Measurements from ENCODE around the gene CES2. TPM values are rescaled to one million over a fixed set of nuclear protein-coding genes. Genes with fewer than 3 reads are reported as not detected.
A peak's percentile ranks its signal among the peaks of the same experiment; 100 is the strongest.
"Not testable (repeated sequence)": the region's sequence is repeated elsewhere in the genome, so short reads cannot be mapped to it uniquely, and the experiment has no call there.

CES2 gene
- total RNA-seq, 1 experiment from 2014 or later: 29.7 TPM

GRCh38 chr16:66943426-66944053, 8.2 kb downstream of the CES2 start:
- POLR2A ChIA-PET: interaction anchor here (0.6 to 0.7 kb wide), 2 partner anchors 10 to 73 kb away, joined by 4 read pairs; no protein-coding TSS in a partner anchor

DNA sequence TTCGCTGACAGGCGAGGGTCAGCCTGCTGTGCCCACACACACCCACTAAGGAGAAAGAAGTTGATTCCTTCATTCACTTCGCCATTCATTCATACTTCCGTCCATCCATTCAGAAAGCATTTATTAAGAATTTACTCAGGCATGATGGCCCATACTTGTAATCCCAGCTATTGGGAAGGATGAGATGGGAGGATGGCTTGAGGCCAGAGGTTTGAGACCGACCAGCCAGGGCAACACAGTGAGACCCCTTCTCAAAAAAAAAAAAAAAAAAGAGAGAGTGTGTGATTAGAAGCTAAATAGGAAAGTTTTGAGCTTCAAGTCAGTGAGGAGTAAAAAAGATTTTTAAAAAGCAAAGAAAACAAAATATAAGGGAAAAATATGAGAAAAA, 8.7 kb downstream of the CES2 start:
- CTCF ChIA-PET: interaction anchor here (0.6 to 2.9 kb wide), 6 partner anchors 16 to 211 kb away, joined by 3 to 10 read pairs (median 4); partner anchors contain the start of genes CES3 and NAE1
- POLR2A ChIA-PET: interaction anchor here (0.6 to 0.7 kb wide), 2 partner anchors 9 to 73 kb away, joined by 4 read pairs; no protein-coding TSS in a partner anchor

More at GRCh38 chr16:66943426-66944053, 8.2 kb downstream of the CES2 start:
- Mint-ChIP-seq H3K9me3 (no peaks in the 10 kb centered on the region), H3K4me3 (no peak overlapping the region), H3K36me3 (peaks cover 18% of the 10 kb centered on the region), H3K27ac (no peak overlapping the region), H3K4me1 (peaks cover 11% of the 10 kb centered on the region), H3K27me3 (ENCODE audit: low read depth) (peaks cover 19% of the 10 kb centered on the region)
- ATAC-seq: no peak
- no peak for DNase-seq (ENCODE audit: low spot score)
- CTCF ChIA-PET: interaction anchor here (0.6 to 2.9 kb wide), 6 partner anchors 15 to 212 kb away, joined by 3 to 10 read pairs (median 5); partner anchors contain the start of gene CES3
- TF ChIP-seq, protein P1, sequence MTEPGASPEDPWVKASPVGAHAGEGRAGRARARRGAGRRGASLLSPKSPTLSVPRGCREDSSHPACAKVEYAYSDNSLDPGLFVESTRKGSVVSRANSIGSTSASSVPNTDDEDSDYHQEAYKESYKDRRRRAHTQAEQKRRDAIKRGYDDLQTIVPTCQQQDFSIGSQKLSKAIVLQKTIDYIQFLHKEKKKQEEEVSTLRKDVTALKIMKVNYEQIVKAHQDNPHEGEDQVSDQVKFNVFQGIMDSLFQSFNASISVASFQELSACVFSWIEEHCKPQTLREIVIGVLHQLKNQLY (CRISPR knock-in tag; IDR thresholded peaks at IDR 0.05): no peak
- TF ChIP-seq, protein P2, sequence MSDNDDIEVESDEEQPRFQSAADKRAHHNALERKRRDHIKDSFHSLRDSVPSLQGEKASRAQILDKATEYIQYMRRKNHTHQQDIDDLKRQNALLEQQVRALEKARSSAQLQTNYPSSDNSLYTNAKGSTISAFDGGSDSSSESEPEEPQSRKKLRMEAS (CRISPR knock-in tag; IDR thresholded peaks at IDR 0.05): no peak
- TF ChIP-seq, protein P3, sequence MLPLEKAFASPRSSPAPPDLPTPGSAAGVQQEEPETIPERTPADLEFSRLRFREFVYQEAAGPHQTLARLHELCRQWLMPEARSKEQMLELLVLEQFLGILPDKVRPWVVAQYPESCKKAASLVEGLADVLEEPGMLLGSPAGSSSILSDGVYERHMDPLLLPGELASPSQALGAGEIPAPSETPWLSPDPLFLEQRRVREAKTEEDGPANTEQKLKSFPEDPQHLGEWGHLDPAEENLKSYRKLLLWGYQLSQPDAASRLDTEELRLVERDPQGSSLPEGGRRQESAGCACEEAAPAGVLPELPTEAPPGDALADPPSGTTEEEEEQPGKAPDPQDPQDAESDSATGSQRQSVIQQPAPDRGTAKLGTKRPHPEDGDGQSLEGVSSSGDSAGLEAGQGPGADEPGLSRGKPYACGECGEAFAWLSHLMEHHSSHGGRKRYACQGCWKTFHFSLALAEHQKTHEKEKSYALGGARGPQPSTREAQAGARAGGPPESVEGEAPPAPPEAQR (CRISPR knock-in tag; IDR thresholded peaks at IDR 0.05): no peak
- TF ChIP-seq SMAD3 (CRISPR knock-in tag; IDR thresholded peaks at IDR 0.05; ENCODE audit: borderline replicate concordance): no peak
- TF ChIP-seq, protein P4, sequence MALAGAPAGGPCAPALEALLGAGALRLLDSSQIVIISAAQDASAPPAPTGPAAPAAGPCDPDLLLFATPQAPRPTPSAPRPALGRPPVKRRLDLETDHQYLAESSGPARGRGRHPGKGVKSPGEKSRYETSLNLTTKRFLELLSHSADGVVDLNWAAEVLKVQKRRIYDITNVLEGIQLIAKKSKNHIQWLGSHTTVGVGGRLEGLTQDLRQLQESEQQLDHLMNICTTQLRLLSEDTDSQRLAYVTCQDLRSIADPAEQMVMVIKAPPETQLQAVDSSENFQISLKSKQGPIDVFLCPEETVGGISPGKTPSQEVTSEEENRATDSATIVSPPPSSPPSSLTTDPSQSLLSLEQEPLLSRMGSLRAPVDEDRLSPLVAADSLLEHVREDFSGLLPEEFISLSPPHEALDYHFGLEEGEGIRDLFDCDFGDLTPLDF (CRISPR knock-in tag; IDR thresholded peaks at IDR 0.05): no peak

GRCh38 chr16:66944971-66945370, 9.7 kb downstream of the CES2 start:
- Mint-ChIP-seq H3K36me3 (peaks cover 16% of the 10 kb centered on the region; the same call in 1 of the 2 replicates), H3K4me1 (peaks cover 12% of the 10 kb centered on the region), H3K27me3 (ENCODE audit: low read depth) (peaks cover 34% of the 10 kb centered on the region)
- ATAC-seq; H3K27ac Mint-ChIP-seq; H3K4me3 Mint-ChIP-seq; H3K9me3 Mint-ChIP-seq; POLR2A ChIA-PET; DNase-seq (ENCODE audit: low spot score): not testable (repeated sequence)
- CTCF ChIA-PET: interaction anchor here (1.0 to 2.9 kb wide), 6 partner anchors 16 to 210 kb away, joined by 3 to 10 read pairs (median 4); partner anchors contain the start of genes CES3 and NAE1

More for the DNA sequence above, 8.7 kb downstream of the CES2 start:
- Mint-ChIP-seq H3K36me3 (peaks cover 18% of the 10 kb centered on the region), H3K27ac (no peak overlapping the region), H3K4me3 (no peak overlapping the region), H3K4me1 (peaks cover 12% of the 10 kb centered on the region), H3K9me3 (no peaks in the 10 kb centered on the region), H3K27me3 (ENCODE audit: low read depth) (peaks cover 24% of the 10 kb centered on the region)
- no peak for ATAC-seq
- DNase-seq (ENCODE audit: low spot score): no peak
- TF ChIP-seq ZNF232 (CRISPR knock-in tag; IDR thresholded peaks at IDR 0.05) (no peak), ZNF121 (CRISPR knock-in tag; IDR thresholded peaks at IDR 0.05) (peak; percentile 65; the same call in 1 of the 2 replicates)

DNA sequence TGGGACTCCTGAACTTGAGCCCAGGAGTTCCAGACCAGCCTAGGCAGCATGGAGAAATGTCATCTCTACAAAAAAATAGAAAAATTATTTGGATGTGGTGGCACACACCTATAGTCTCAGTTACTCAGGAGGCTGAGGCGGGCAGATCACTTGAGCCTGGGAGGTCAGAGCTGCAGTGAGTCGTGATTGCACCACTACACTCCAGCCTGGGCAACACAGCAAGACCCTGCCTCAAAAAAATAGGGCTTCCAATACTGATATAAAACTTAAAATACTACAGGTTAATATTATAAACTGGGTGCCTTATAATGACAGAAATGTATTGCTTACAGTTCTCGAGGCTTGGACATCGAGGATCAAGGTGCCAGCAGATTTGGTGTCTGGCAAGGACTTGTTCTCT, 10.6 kb downstream of the CES2 start:
- H3K27me3 Mint-ChIP-seq (ENCODE audit: low read depth): peaks cover 43% of the 10 kb centered on the region
- peaks cover 13% of the 10 kb centered on the region; the same call in 1 of the 2 replicates for H3K36me3 Mint-ChIP-seq
- peaks cover 12% of the 10 kb centered on the region for H3K4me1 Mint-ChIP-seq
- H3K9me3 Mint-ChIP-seq: no peaks in the 10 kb centered on the region
- ChIA-PET CTCF (interaction anchor here (1.0 to 2.5 kb wide), 3 partner anchors 15 to 209 kb away, joined by 3 to 9 read pairs (median 4); partner anchors contain the start of gene CES3), POLR2A (no interaction called here)
- no peak for ATAC-seq
- H3K27ac Mint-ChIP-seq: no peak overlapping the region
- H3K4me3 Mint-ChIP-seq: no peak overlapping the region
- TF ChIP-seq ESRRA (CRISPR knock-in tag; IDR thresholded peaks at IDR 0.05; ENCODE audit: borderline replicate concordance): no peak
- 0 out of 2 replicates have a peak, but pooled peaks have one; percentile 7 for TF ChIP-seq ZNF121 (CRISPR knock-in tag; IDR thresholded peaks at IDR 0.05)
- DNase-seq (ENCODE audit: low spot score): no peak

- peaks cover 4% of the 10 kb centered on the region for H3K9me3 Mint-ChIP-seq
- ATAC-seq: no peak
- peaks cover 12% of the 10 kb centered on the region for H3K4me1 Mint-ChIP-seq
- CTCF ChIA-PET: interaction anchor here (1.3 to 2.5 kb wide), 2 partner anchors 14 to 71 kb away, joined by 3 to 9 read pairs; partner anchors contain the start of gene CES3
- H3K4me3 Mint-ChIP-seq: no peak overlapping the region
- no peak for DNase-seq (ENCODE audit: low spot score)
- H3K27me3 Mint-ChIP-seq (ENCODE audit: low read depth): peaks cover 49% of the 10 kb centered on the region
- H3K27ac Mint-ChIP-seq: no peak overlapping the region; the same call in 1 of the 2 replicates
- POLR2A ChIA-PET: no interaction called here
- H3K36me3 Mint-ChIP-seq: peaks cover 13% of the 10 kb centered on the region; the same call in 1 of the 2 replicates
- no peak for TF ChIP-seq CREM (CRISPR knock-in tag; IDR thresholded peaks at IDR 0.05)
- TF ChIP-seq, protein P5, sequence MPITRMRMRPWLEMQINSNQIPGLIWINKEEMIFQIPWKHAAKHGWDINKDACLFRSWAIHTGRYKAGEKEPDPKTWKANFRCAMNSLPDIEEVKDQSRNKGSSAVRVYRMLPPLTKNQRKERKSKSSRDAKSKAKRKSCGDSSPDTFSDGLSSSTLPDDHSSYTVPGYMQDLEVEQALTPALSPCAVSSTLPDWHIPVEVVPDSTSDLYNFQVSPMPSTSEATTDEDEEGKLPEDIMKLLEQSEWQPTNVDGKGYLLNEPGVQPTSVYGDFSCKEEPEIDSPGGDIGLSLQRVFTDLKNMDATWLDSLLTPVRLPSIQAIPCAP (CRISPR knock-in tag; IDR thresholded peaks at IDR 0.05): no peak
- TF ChIP-seq ATF3 (CRISPR knock-in tag; conservative IDR thresholded peaks at IDR 0.05): no peak
- TF ChIP-seq ZNF121 (CRISPR knock-in tag; IDR thresholded peaks at IDR 0.05): no peak
- no peak for TF ChIP-seq SMAD4 (CRISPR knock-in tag; IDR thresholded peaks at IDR 0.05)
- TF ChIP-seq GABPB1 (CRISPR knock-in tag; IDR thresholded peaks at IDR 0.05): no peak
- TF ChIP-seq, protein P6, sequence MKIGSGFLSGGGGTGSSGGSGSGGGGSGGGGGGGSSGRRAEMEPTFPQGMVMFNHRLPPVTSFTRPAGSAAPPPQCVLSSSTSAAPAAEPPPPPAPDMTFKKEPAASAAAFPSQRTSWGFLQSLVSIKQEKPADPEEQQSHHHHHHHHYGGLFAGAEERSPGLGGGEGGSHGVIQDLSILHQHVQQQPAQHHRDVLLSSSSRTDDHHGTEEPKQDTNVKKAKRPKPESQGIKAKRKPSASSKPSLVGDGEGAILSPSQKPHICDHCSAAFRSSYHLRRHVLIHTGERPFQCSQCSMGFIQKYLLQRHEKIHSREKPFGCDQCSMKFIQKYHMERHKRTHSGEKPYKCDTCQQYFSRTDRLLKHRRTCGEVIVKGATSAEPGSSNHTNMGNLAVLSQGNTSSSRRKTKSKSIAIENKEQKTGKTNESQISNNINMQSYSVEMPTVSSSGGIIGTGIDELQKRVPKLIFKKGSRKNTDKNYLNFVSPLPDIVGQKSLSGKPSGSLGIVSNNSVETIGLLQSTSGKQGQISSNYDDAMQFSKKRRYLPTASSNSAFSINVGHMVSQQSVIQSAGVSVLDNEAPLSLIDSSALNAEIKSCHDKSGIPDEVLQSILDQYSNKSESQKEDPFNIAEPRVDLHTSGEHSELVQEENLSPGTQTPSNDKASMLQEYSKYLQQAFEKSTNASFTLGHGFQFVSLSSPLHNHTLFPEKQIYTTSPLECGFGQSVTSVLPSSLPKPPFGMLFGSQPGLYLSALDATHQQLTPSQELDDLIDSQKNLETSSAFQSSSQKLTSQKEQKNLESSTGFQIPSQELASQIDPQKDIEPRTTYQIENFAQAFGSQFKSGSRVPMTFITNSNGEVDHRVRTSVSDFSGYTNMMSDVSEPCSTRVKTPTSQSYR (CRISPR knock-in tag; IDR thresholded peaks at IDR 0.05): no peak
- TF ChIP-seq CBFB (CRISPR knock-in tag; IDR thresholded peaks at IDR 0.05; ENCODE audit: low read depth): no peak
- TF ChIP-seq OVOL2 (CRISPR knock-in tag; IDR thresholded peaks at IDR 0.05; ENCODE audit: borderline replicate concordance): no peak
These were observed 11.2 kb downstream of the CES2 start for GRCh38 chr16:66946541-66946940.

Measured in WTC11 (cell line).